IMR-90 (cell line): ENCODE results near the gene TMEM209. TPM values are rescaled to one million over a fixed set of nuclear protein-coding genes. Genes with fewer than 3 reads are reported as not detected.

Source experiments
- ATAC-seq: fragments of 200-7000 bp; cut with Tn5 transposase; 2 replicates; pipeline ENCODE4 v1.9.1; 2020; ENCODE audit warnings: low read depth, mild to moderate bottlenecking, moderate library complexity
- BruUV-seq: library from RNA; stranded (reverse); fragments of 400-500 nt; replicated peaks from 2 replicates; lab custom pipeline; 2021; lab: Mats Ljungman, UMichigan
- CTCF ChIA-PET: fragments of 300-600 bp; formaldehyde crosslinking; extraction: SDS; loops from one replicate; lab custom pipeline; 2021; ENCODE audit warnings: antibody characterized with exemption; lab: Yijun Ruan, JAX
- POLR2A ChIA-PET: fragments of 300-600 bp; sonication (Branson Sonifier 250); formaldehyde crosslinking; loops from one replicate; lab custom pipeline; 2022; ENCODE audit warnings: antibody characterized with exemption; ENCODE audit not compliant: unreplicated experiment; lab: Charles Lee
- DNase-seq: peaks from one replicate; pipeline ENCODE4 v3.0.0; 2013
- H2AFZ ChIP-seq: replicated peaks from 2 replicates; pipeline ENCODE3; 2013; ENCODE audit warnings: low read length, mild to moderate bottlenecking; ENCODE audit not compliant: poor library complexity
- H2AK5ac ChIP-seq: 2 replicates; pipeline ENCODE4 v1.6.1; 2013; ENCODE audit warnings: low read depth, low read length, inconsistent platforms
- H2AK9ac ChIP-seq: replicated peaks from 2 replicates; pipeline ENCODE3; 2013; ENCODE audit warnings: mild to moderate bottlenecking, low read depth, low read length, moderate library complexity; ENCODE audit not compliant: poor library complexity
- H2BK120ac ChIP-seq: 2 replicates; pipeline ENCODE4 v1.6.1; 2013; ENCODE audit warnings: low read depth, low read length, inconsistent platforms
- H2BK15ac ChIP-seq: 3 replicates; pipeline ENCODE4 v1.6.1; 2013; ENCODE audit warnings: low read depth, low read length, inconsistent platforms
- H2BK20ac ChIP-seq: 2 replicates; pipeline ENCODE4 v1.6.1; 2013; ENCODE audit warnings: low read depth, mild to moderate bottlenecking, inconsistent platforms, low read length, moderate library complexity
- H2BK5ac ChIP-seq: 2 replicates; pipeline ENCODE4 v1.6.1; 2013; ENCODE audit warnings: mild to moderate bottlenecking, low read depth, low read length, inconsistent platforms; ENCODE audit not compliant: poor library complexity, severe bottlenecking
- H3K14ac ChIP-seq: replicated peaks from 2 replicates; pipeline ENCODE4 v1.6.1; 2013; ENCODE audit warnings: low read depth, low read length, inconsistent platforms
- H3K18ac ChIP-seq: 2 replicates; pipeline ENCODE4 v1.6.1; 2013; ENCODE audit warnings: low read depth, low read length, control low read depth
- H3K23ac ChIP-seq: 2 replicates; pipeline ENCODE4 v1.6.1; 2013; ENCODE audit warnings: low read depth, low read length, inconsistent platforms
- H3K27ac ChIP-seq: 2 replicates; pipeline ENCODE4 v1.5.1; 2013; ENCODE audit warnings: mild to moderate bottlenecking, control low read depth, low read length; ENCODE audit not compliant: insufficient read depth
- H3K27me3 ChIP-seq: 2 replicates; pipeline ENCODE4 v1.6.1; 2013; ENCODE audit warnings: low read length; ENCODE audit not compliant: control insufficient read depth, insufficient read depth
- H3K36me3 ChIP-seq: 2 replicates; pipeline ENCODE4 v1.6.1; 2013; ENCODE audit warnings: low read length, mixed read lengths; ENCODE audit not compliant: control insufficient read depth, insufficient read depth
- H3K4ac ChIP-seq: 2 replicates; pipeline ENCODE4 v1.6.1; 2013; ENCODE audit warnings: low read depth, low read length, inconsistent platforms
- H3K4me1 ChIP-seq: 2 replicates; pipeline ENCODE4 v1.6.1; 2013; ENCODE audit warnings: low read length, mixed read lengths; ENCODE audit not compliant: control insufficient read depth, insufficient read depth
- H3K4me2 ChIP-seq: 2 replicates; pipeline ENCODE4 v1.6.1; 2013; ENCODE audit warnings: low read depth, mild to moderate bottlenecking, control low read depth, low read length, moderate library complexity
- H3K4me3 ChIP-seq: 2 replicates; pipeline ENCODE4 v1.5.1; 2013; ENCODE audit warnings: low read depth, mild to moderate bottlenecking, control low read depth, low read length, moderate library complexity; ENCODE audit not compliant: insufficient read depth
- H3K56ac ChIP-seq: 2 replicates; pipeline ENCODE4 v1.6.1; 2013; ENCODE audit warnings: low read length, inconsistent platforms; ENCODE audit not compliant: insufficient read depth; ENCODE audit errors: extremely low read depth
- H3K79me1 ChIP-seq, 2 experiments: 2 replicates each; pipeline ENCODE4 v1.6.1; 2013; ENCODE audit warnings: low read length in 2 of 2, inconsistent platforms in 1 of 2, low read depth in 1 of 2
- H3K9ac ChIP-seq: 2 replicates; pipeline ENCODE4 v1.6.1; 2013; ENCODE audit warnings: low read depth, low read length, control low read depth
- H3K9me1 ChIP-seq: 2 replicates; pipeline ENCODE4 v1.6.1; 2013; ENCODE audit warnings: low read length, inconsistent platforms; ENCODE audit not compliant: insufficient read depth
- H3K9me3 ChIP-seq: 2 replicates; pipeline ENCODE4 v1.6.1; 2013; ENCODE audit warnings: low read length; ENCODE audit not compliant: control insufficient read depth, insufficient read depth
- H4K20me1 ChIP-seq: 2 replicates; pipeline ENCODE4 v1.6.1; 2013; ENCODE audit warnings: low read length, inconsistent platforms; ENCODE audit not compliant: insufficient read depth
- H4K5ac ChIP-seq: 2 replicates; pipeline ENCODE4 v1.6.1; 2013; ENCODE audit warnings: mild to moderate bottlenecking, low read depth, low read length, control low read depth
- H4K8ac ChIP-seq, 2 experiments: 2 replicates each; pipeline ENCODE4 v1.6.1; 2013; ENCODE audit warnings: low read depth in 2 of 2, low read length in 2 of 2, control low read depth in 1 of 2, inconsistent platforms in 1 of 2
- H4K91ac ChIP-seq: 2 replicates; pipeline ENCODE4 v1.6.1; 2013; ENCODE audit warnings: low read depth, low read length, inconsistent platforms; ENCODE audit not compliant: insufficient read depth
- BHLHE40 ChIP-seq: fragments of 150-350 bp; IDR thresholded peaks from 2 replicates; pipeline ENCODE4 v1.6.1; 2016; ENCODE audit warnings: mild to moderate bottlenecking, low read depth, low read length
- CEBPB ChIP-seq: IDR thresholded peaks from 2 replicates; pipeline ENCODE4 v1.6.1; 2012; ENCODE audit warnings: low read depth, low read length, improper control_type of control experiment
- CHD1 ChIP-seq: IDR thresholded peaks from 2 replicates; pipeline ENCODE4 v1.6.1; 2012; ENCODE audit warnings: low read depth, low read length, improper control_type of control experiment
- FOS ChIP-seq: fragments of 150-350 bp; IDR thresholded peaks from 2 replicates; pipeline ENCODE4 v1.6.1; 2016; ENCODE audit warnings: low read depth, low read length
- MAFK ChIP-seq: IDR thresholded peaks from 2 replicates; pipeline ENCODE4 v1.6.1; 2012; ENCODE audit warnings: low read depth, low read length, improper control_type of control experiment
- MAZ ChIP-seq: IDR thresholded peaks from 2 replicates; pipeline ENCODE4 v1.6.1; 2012; ENCODE audit warnings: low read depth, mild to moderate bottlenecking, low read length, improper control_type of control experiment, moderate library complexity, borderline replicate concordance
- MXI1 ChIP-seq: IDR thresholded peaks from 2 replicates; pipeline ENCODE4 v1.6.1; 2012; ENCODE audit warnings: low read depth, mild to moderate bottlenecking, low read length, moderate library complexity, borderline replicate concordance
- NFE2L2 ChIP-seq: fragments of 150-350 bp; IDR thresholded peaks from 2 replicates; pipeline ENCODE4 v1.6.1; 2016; ENCODE audit warnings: low read depth, mild to moderate bottlenecking, low read length
- POLR2A ChIP-seq: IDR thresholded peaks from 2 replicates; pipeline ENCODE4 v1.6.1; 2012; ENCODE audit warnings: mild to moderate bottlenecking, low read depth, low read length
- RAD21 ChIP-seq: IDR thresholded peaks from 2 replicates; pipeline ENCODE4 v1.6.1; 2012; ENCODE audit warnings: low read length, improper control_type of control experiment
- RCOR1 ChIP-seq: IDR thresholded peaks from 2 replicates; pipeline ENCODE4 v1.6.1; 2012; ENCODE audit warnings: mild to moderate bottlenecking, low read length, improper control_type of control experiment; ENCODE audit not compliant: insufficient replicate concordance
- RFX5 ChIP-seq: IDR thresholded peaks from 2 replicates; pipeline ENCODE4 v1.8.0; 2012; ENCODE audit warnings: low read depth, mild to moderate bottlenecking, low read length, moderate library complexity
- SMC3 ChIP-seq: fragments of 150-350 bp; IDR thresholded peaks from 2 replicates; pipeline ENCODE4 v1.6.1; 2016; ENCODE audit warnings: low read depth, mild to moderate bottlenecking, antibody characterized with exemption, low read length, moderate library complexity
- WGBS, 2 experiments: methylation state at CpG; one replicate each; pipeline versions ENCODE4 v1.1.5 to v1.1.7; 2013; ENCODE audit warnings: missing lambda C conversion rate in 2 of 2; ENCODE audit not compliant: insufficient read length in 1 of 2; ENCODE audit errors: extremely low coverage in 2 of 2; 5-methylcytosine and 5-hydroxymethylcytosine counted together
- dilution Hi-C: fragments of 300-500 bp; cut with HindIII; formaldehyde crosslinking; loops from one replicate; pipeline ENCODE4 v1.14.3; 2018; ENCODE audit warnings: low sequenced_read_pairs; ENCODE audit not compliant: unreplicated experiment
- in situ Hi-C: fragments of 300-500 bp; cut with MboI; formaldehyde crosslinking; loops from 3 replicates; pipeline ENCODE4 v1.14.3; 2019; ENCODE audit warnings: low sequenced_read_pairs, inconsistent platforms, mixed read lengths
- intact Hi-C: fragments of 100-400 bp; cut with micrococcal nuclease; formaldehyde crosslinking; loops from 2 replicates; pipeline ENCODE4 v1.10.0; 2022
- polyA plus RNA-seq, 3 experiments: library from polyadenylated mRNA; depleted of rRNA; stranded (reverse); fragments of >200 nt; gene quantifications; 2 replicates each; pipeline ENCODE4 v1.2.3, GENCODE V29; 2012; ENCODE audit warnings: low replicate concordance in 1 of 3
- total RNA-seq: library from RNA; depleted of rRNA; stranded (reverse); fragments of >200 nt; gene quantifications from 2 replicates; pipeline ENCODE4 v1.2.3, GENCODE V29; 2012
- TF ChIP-seq, protein P1 (sequence below): fragments of 150-350 bp; IDR thresholded peaks from 2 replicates; pipeline ENCODE4 v1.6.1; 2016; ENCODE audit warnings: low read depth, mild to moderate bottlenecking, low read length, moderate library complexity, borderline replicate concordance
- TF ChIP-seq, protein P2 (sequence below): conservative IDR thresholded peaks from 2 replicates; pipeline ENCODE4 v1.5.1; 2012; ENCODE audit warnings: mild to moderate bottlenecking, low read depth, low read length, improper control_type of control experiment
- TF ChIP-seq, protein P3 (sequence below): fragments of 150-350 bp; IDR thresholded peaks from 2 replicates; pipeline ENCODE4 v1.6.1; 2017; ENCODE audit warnings: mild to moderate bottlenecking, antibody characterized with exemption, low read length, low read depth

TMEM209 gene
- total and polyA plus RNA-seq, 2 of the 4 experiments (the other 2 are of a cell fraction), result 8.0 to 11.3 TPM

DNA sequence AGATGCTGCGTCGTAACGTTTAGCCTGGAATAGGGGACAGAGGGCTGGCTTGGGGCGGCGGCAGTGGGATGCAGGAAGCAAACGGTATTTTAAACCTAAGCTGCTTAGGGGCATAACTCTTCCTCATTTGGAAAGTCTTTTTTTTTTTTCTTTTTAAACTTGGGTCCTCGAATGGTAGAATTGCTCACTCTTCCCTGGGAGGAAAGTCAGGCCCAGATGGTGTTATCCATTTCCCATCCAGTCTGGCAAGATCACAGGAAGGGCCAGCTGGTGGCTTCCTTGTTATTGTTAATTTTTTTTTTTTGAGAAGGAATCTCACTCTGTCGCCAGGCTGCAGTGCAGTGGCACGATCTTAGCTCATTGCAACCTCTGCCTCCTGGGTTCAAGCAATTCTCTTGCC lies 56.6 kb downstream of the TMEM209 start:
- H4K5ac ChIP-seq, result no peak overlapping the region
- intact Hi-C loops, result no loop called here
- H4K8ac ChIP-seq, result no peak overlapping the region
- H2BK120ac ChIP-seq, result no peak overlapping the region
- no peaks in the 10 kb centered on the region for H3K9me3 ChIP-seq
- no peak overlapping the region for H2AK5ac ChIP-seq
- H3K56ac ChIP-seq, result no peak overlapping the region
- CTCF ChIA-PET, result no interaction called here
- no peak overlapping the region for H3K14ac ChIP-seq
- no peak overlapping the region for H2BK5ac ChIP-seq
- H3K18ac ChIP-seq, result no peak overlapping the region
- dilution Hi-C loops, result no loop called here
- no peaks in the 10 kb centered on the region for H3K27me3 ChIP-seq
- H2BK15ac ChIP-seq, result no peak overlapping the region
- no peak overlapping the region for H3K27ac ChIP-seq
- no peaks in the 10 kb centered on the region for H3K79me1 ChIP-seq
- H3K9me1 ChIP-seq, result peaks cover 14% of the 10 kb centered on the region
- no peak overlapping the region for H3K4me3 ChIP-seq
- no CpG with 5 or more reads among the region's 9 CpGs for WGBS, 2 experiments
- no peak overlapping the region for H3K23ac ChIP-seq
- no peak overlapping the region for H3K4ac ChIP-seq
- in situ Hi-C loops, result no loop called here
- POLR2A ChIA-PET, result no interaction called here
- no peak overlapping the region for H3K4me2 ChIP-seq
- no TSS peak for BruUV-seq
- peaks cover 7% of the 10 kb centered on the region for H3K4me1 ChIP-seq
- TF ChIP-seq RCOR1, result no peak
- TF ChIP-seq MXI1, result no peak
- TF ChIP-seq BHLHE40, result no peak
- TF ChIP-seq RAD21, result no peak
- no peak for TF ChIP-seq SMC3
- TF ChIP-seq POLR2A, result no peak
- TF ChIP-seq MAZ, result no peak
- TF ChIP-seq NFE2L2, result no peak
- TF ChIP-seq, protein P1, sequence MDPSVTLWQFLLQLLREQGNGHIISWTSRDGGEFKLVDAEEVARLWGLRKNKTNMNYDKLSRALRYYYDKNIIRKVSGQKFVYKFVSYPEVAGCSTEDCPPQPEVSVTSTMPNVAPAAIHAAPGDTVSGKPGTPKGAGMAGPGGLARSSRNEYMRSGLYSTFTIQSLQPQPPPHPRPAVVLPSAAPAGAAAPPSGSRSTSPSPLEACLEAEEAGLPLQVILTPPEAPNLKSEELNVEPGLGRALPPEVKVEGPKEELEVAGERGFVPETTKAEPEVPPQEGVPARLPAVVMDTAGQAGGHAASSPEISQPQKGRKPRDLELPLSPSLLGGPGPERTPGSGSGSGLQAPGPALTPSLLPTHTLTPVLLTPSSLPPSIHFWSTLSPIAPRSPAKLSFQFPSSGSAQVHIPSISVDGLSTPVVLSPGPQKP, result no peak
- TF ChIP-seq CHD1, result no peak
- TF ChIP-seq, protein P2, sequence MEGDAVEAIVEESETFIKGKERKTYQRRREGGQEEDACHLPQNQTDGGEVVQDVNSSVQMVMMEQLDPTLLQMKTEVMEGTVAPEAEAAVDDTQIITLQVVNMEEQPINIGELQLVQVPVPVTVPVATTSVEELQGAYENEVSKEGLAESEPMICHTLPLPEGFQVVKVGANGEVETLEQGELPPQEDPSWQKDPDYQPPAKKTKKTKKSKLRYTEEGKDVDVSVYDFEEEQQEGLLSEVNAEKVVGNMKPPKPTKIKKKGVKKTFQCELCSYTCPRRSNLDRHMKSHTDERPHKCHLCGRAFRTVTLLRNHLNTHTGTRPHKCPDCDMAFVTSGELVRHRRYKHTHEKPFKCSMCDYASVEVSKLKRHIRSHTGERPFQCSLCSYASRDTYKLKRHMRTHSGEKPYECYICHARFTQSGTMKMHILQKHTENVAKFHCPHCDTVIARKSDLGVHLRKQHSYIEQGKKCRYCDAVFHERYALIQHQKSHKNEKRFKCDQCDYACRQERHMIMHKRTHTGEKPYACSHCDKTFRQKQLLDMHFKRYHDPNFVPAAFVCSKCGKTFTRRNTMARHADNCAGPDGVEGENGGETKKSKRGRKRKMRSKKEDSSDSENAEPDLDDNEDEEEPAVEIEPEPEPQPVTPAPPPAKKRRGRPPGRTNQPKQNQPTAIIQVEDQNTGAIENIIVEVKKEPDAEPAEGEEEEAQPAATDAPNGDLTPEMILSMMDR, result no peak
- no peak for TF ChIP-seq CEBPB
- no peak for TF ChIP-seq MAFK
- no peak for TF ChIP-seq FOS
- TF ChIP-seq RFX5, result no peak
- TF ChIP-seq, protein P3, sequence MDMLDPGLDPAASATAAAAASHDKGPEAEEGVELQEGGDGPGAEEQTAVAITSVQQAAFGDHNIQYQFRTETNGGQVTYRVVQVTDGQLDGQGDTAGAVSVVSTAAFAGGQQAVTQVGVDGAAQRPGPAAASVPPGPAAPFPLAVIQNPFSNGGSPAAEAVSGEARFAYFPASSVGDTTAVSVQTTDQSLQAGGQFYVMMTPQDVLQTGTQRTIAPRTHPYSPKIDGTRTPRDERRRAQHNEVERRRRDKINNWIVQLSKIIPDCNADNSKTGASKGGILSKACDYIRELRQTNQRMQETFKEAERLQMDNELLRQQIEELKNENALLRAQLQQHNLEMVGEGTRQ, result no peak
- DNase-seq (peak; percentile 46), ATAC-seq (no peak)
- no peak overlapping the region for H2AFZ ChIP-seq
- no peak overlapping the region for H2AK9ac ChIP-seq
- H4K20me1 ChIP-seq, result no peaks in the 10 kb centered on the region
- no peak overlapping the region for H3K9ac ChIP-seq
- H3K36me3 ChIP-seq, result no peaks in the 10 kb centered on the region
- H2BK20ac ChIP-seq, result no peak overlapping the region
- H4K91ac ChIP-seq, result no peak overlapping the region
